MM.1S (cell line): ENCODE data around the gene COG5.

ENCODE experiments used
- CTCF ChIP-seq: fragments of 300-600 bp; sonication (generic); IDR thresholded peaks from 2 replicates; pipeline ENCODE4 v1.5.1; 2016; ENCODE audit warnings: antibody characterized with exemption, low read length, mixed read lengths
- EZH2 ChIP-seq: fragments of 300-600 bp; sonication (generic); optimal IDR thresholded peaks from 2 replicates; pipeline ENCODE3; 2017; ENCODE audit warnings: low read depth, mild to moderate bottlenecking, antibody characterized with exemption, low read length, mixed read lengths
- EZH2phosphoT487 ChIP-seq: fragments of 300-600 bp; sonication (generic); IDR thresholded peaks from 2 replicates; pipeline ENCODE4 v1.6.1; 2018; ENCODE audit warnings: antibody characterized with exemption, low read length

GRCh38 chr7:107228291-107228690 lies 335.4 kb downstream of the COG5 start:
- no peak for TF ChIP-seq CTCF
- no peak for TF ChIP-seq EZH2
- TF ChIP-seq EZH2phosphoT487, result no peak
